Measurements from ENCODE around the gene GPD1. TPM values are rescaled to one million over a fixed set of nuclear protein-coding genes. Genes with fewer than 3 reads are reported as not detected.
A peak's percentile ranks its signal among the peaks of the same experiment; 100 is the strongest.

Gene GPD1
- total RNA-seq, 1 donor from 2014 or later, result 0.81 TPM

DNA sequence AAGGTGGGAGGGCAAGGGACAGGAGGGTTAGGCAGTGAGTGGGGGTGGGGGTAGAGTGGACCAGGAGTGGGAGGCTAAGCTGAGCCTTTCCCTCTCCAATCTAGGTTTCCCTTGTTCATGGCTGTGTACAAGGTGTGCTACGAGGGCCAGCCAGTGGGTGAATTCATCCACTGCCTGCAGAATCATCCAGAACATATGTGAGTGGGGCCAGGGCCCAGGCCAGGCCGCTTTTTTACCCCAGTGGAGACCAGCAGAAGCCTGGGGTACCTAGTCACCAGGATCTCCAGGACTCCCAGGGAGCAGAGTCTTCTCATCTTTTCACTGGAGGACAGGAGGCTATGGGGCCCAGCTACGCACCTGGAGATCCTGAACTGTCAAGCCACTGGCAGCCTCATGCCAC is 5.5 kb downstream of the GPD1 start:
- H3K27ac Mint-ChIP-seq (ENCODE audit: unreplicated experiment), result no peak overlapping the region
- no peaks in the 10 kb centered on the region for H3K36me3 Mint-ChIP-seq (ENCODE audit: unreplicated experiment)
- H3K9me3 Mint-ChIP-seq (ENCODE audit: unreplicated experiment), result peaks cover 4% of the 10 kb centered on the region
- DNase-seq, result no peak
- TF ChIP-seq, protein P1, sequence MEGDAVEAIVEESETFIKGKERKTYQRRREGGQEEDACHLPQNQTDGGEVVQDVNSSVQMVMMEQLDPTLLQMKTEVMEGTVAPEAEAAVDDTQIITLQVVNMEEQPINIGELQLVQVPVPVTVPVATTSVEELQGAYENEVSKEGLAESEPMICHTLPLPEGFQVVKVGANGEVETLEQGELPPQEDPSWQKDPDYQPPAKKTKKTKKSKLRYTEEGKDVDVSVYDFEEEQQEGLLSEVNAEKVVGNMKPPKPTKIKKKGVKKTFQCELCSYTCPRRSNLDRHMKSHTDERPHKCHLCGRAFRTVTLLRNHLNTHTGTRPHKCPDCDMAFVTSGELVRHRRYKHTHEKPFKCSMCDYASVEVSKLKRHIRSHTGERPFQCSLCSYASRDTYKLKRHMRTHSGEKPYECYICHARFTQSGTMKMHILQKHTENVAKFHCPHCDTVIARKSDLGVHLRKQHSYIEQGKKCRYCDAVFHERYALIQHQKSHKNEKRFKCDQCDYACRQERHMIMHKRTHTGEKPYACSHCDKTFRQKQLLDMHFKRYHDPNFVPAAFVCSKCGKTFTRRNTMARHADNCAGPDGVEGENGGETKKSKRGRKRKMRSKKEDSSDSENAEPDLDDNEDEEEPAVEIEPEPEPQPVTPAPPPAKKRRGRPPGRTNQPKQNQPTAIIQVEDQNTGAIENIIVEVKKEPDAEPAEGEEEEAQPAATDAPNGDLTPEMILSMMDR (IDR thresholded peaks at IDR 0.05; ENCODE audit: partially characterized antibody, unreplicated experiment), result no peak
- no peak overlapping the region for H3K4me3 Mint-ChIP-seq (ENCODE audit: unreplicated experiment)
- H3K27me3 Mint-ChIP-seq (ENCODE audit: unreplicated experiment), result peaks cover 7% of the 10 kb centered on the region
- peaks cover 9% of the 10 kb centered on the region for H3K4me1 Mint-ChIP-seq (ENCODE audit: low read depth, unreplicated experiment)

DNA sequence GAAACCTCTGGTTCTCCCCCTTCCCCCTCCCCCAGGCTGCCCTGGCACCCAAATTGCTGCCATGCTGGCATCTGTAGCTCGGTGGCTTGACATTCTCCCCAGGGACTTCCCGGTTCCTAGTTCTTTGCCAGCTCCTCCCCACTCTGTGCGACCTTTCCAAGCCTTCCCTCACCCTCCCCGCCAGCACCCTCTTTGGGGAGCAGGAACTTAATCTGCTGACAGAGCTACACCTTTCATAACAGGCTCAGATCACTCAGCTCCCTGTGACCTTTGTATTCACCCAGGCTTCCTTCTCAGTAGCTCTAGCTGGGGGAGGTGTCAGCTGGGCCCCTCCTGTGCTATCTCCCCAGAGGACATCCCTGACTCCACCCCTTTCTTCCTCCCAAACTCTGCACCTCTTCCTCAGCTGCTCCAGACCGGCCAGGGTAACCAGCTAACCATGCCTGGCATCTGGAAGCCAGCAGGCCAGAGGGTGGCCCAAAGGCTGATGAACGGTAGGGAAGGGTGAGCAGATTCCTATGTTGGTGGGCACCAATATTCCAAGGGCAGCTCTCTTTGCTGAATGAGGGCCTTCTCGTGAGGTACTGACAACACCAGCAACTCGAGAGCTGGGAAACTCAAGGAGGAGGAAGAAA is 6.4 kb downstream of the GPD1 start:
- DNase-seq, result no peak
- Mint-ChIP-seq H3K9me3 (ENCODE audit: unreplicated experiment) (peaks cover 4% of the 10 kb centered on the region), H3K4me3 (ENCODE audit: unreplicated experiment) (peak overlapping the region; percentile 48), H3K36me3 (ENCODE audit: unreplicated experiment) (no peaks in the 10 kb centered on the region), H3K4me1 (ENCODE audit: low read depth, unreplicated experiment) (peaks cover 9% of the 10 kb centered on the region), H3K27me3 (ENCODE audit: unreplicated experiment) (peaks cover 9% of the 10 kb centered on the region), H3K27ac (ENCODE audit: unreplicated experiment) (peak overlapping the region; percentile 74)
- TF ChIP-seq, protein P1 (IDR thresholded peaks at IDR 0.05; ENCODE audit: partially characterized antibody, unreplicated experiment), result no peak

DNA sequence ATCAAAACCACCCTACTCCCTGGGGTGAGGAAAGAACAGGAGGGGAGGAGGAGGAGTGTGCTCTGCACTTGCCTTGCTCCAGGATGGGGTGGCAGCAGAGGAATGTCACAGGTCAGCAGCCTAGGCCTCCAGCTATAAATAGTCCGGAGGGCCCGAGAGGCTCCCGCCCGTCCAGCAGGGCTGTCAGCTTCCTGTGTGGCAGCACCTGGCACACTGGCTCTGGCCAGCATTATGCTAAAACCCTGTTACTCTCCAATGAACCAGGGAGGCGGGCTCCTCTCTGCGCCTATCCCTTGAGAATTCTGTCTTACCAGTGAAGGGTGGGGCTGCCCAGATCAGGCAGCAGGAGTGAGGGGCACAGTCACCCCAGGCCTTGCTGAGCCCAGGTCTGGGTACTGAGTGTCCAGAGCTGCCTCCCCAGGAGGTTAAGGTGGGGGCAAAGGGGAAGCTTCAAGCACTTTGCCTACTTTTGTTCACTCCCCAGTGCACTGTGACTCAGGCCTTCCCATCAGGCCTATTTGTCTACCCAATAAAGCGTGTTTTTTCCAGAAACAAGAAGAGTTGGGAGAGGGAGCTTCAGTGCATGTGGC is 7.0 kb downstream of the GPD1 start:
- Mint-ChIP-seq H3K27ac (ENCODE audit: unreplicated experiment) (peak overlapping the region; percentile 74), H3K4me3 (ENCODE audit: unreplicated experiment) (peak overlapping the region; percentile 99), H3K9me3 (ENCODE audit: unreplicated experiment) (peaks cover 4% of the 10 kb centered on the region), H3K27me3 (ENCODE audit: unreplicated experiment) (peaks cover 6% of the 10 kb centered on the region), H3K36me3 (ENCODE audit: unreplicated experiment) (no peaks in the 10 kb centered on the region), H3K4me1 (ENCODE audit: low read depth, unreplicated experiment) (peaks cover 9% of the 10 kb centered on the region)
- TF ChIP-seq, protein P1 (IDR thresholded peaks at IDR 0.05; ENCODE audit: partially characterized antibody, unreplicated experiment), result no peak
- DNase-seq, result peak; percentile 56

DNA sequence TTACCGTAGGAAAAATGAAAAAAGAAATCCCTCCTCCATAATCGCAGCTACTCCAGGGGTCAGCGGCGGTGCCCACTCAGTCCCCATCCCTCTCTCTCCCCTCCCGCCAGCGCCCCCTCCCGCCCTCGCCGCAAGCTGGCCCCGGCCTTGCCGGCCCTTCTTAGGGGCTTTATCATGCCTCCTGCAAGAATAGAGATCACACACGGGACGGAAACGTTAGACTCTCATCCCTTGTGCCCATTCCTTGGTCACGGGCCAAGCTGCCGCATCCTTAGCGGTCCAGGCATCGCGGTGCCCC is 7.5 kb downstream of the GPD1 start:
- Mint-ChIP-seq H3K36me3 (ENCODE audit: unreplicated experiment) (no peaks in the 10 kb centered on the region), H3K9me3 (ENCODE audit: unreplicated experiment) (peaks cover 4% of the 10 kb centered on the region), H3K4me1 (ENCODE audit: low read depth, unreplicated experiment) (peaks cover 9% of the 10 kb centered on the region), H3K27me3 (ENCODE audit: unreplicated experiment) (peaks cover 5% of the 10 kb centered on the region), H3K27ac (ENCODE audit: unreplicated experiment) (peak overlapping the region; percentile 84), H3K4me3 (ENCODE audit: unreplicated experiment) (peak overlapping the region; percentile 99)
- DNase-seq, result no peak
- TF ChIP-seq, protein P1 (IDR thresholded peaks at IDR 0.05; ENCODE audit: partially characterized antibody, unreplicated experiment), result peak; percentile 87

DNA sequence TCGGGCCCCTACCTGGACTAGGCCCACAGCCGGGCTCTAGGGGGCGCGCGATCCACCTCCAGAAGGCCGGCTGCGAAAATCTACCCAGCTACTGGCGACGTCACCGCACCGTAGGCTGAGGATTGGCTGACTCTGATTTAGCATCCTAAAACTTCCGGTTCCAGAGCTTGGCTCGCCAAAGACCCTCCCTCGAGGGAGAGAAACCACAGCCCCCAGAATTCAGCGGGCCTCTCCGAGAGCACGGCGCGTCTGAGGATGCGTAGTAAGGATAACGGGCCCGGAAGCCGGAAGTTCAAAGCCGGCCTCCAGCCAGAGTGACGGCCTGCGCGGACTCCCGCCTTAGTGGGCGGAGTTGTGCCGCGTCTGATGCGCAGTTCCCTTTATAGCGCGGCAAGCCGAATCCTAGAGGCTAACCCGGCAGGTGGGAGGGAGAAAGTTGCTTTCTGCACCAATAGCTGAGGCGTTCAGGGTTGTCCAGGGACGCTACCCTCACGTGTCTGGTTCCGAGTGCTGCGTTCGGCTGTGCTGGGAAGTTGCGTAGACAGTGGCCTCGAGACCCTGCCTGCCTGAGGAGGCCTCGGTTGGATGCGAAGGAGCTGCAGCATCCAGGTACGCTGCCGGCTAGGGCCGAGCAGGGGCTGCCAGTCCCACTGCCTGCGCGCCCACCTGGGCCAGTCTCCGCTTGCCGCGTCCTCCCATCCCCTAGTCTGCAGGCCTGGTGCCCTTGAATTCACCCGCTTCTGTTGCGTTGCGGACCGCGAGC is 8.1 kb downstream of the GPD1 start, which contains the start of gene COX14:
Gene COX14 (plus strand): TSS at position 544 of the 763 bp plus-strand sequence. CDS start 7,808 bp downstream, outside the sequence.
- H3K9me3 Mint-ChIP-seq (ENCODE audit: unreplicated experiment), result peaks cover 4% of the 10 kb centered on the region
- peaks cover 5% of the 10 kb centered on the region for H3K27me3 Mint-ChIP-seq (ENCODE audit: unreplicated experiment)
- no peaks in the 10 kb centered on the region for H3K36me3 Mint-ChIP-seq (ENCODE audit: unreplicated experiment)
- peak; percentile 98 for DNase-seq
- peaks cover 9% of the 10 kb centered on the region for H3K4me1 Mint-ChIP-seq (ENCODE audit: low read depth, unreplicated experiment)
- peak within 1 kb of the TSS; percentile 91 for H3K27ac Mint-ChIP-seq (ENCODE audit: unreplicated experiment)
- TF ChIP-seq, protein P1 (IDR thresholded peaks at IDR 0.05; ENCODE audit: partially characterized antibody, unreplicated experiment), result no peak
- peak within 1 kb of the TSS; percentile 99 for H3K4me3 Mint-ChIP-seq (ENCODE audit: unreplicated experiment)

All from glutamatergic neuron (in vitro differentiated cells).